OCI-LY1 (cell line): ENCODE data around the gene PAFAH1B2.
"Not testable (repeated sequence)": the region's sequence is repeated elsewhere in the genome, so short reads cannot be mapped to it uniquely, and the experiment has no call there.

Experiments used
- H2AFZ ChIP-seq: fragments of 200-600 bp; sonication (generic), shearing (Covaris generic); 2 replicates; pipeline ENCODE4 v1.6.0; 2014; ENCODE audit warnings: antibody characterized with exemption, mild to moderate bottlenecking, low read length
- H3F3A ChIP-seq: fragments of 200-600 bp; sonication (generic), shearing (Covaris generic); 2 replicates; pipeline ENCODE4 v1.6.0; 2014; ENCODE audit warnings: mild to moderate bottlenecking, antibody characterized with exemption, low read length, moderate library complexity; ENCODE audit not compliant: insufficient read depth
- H3K27ac ChIP-seq: fragments of 200-600 bp; sonication (generic); 2 replicates; pipeline ENCODE4 v1.5.1; 2014; ENCODE audit warnings: low read length, mixed run types, mild to moderate bottlenecking, low read depth; ENCODE audit not compliant: poor library complexity, severe bottlenecking
- H3K27me3 ChIP-seq: fragments of 200-600 bp; sonication (generic); 2 replicates; pipeline ENCODE4 v1.6.0; 2014; ENCODE audit warnings: antibody characterized with exemption, mild to moderate bottlenecking, low read length, moderate library complexity; ENCODE audit not compliant: insufficient read depth
- H3K36me3 ChIP-seq: fragments of 200-600 bp; sonication (generic); 2 replicates; pipeline ENCODE4 v1.6.1; 2014; ENCODE audit warnings: mild to moderate bottlenecking, antibody characterized with exemption, low read length, moderate library complexity, mixed read lengths; ENCODE audit not compliant: insufficient read depth
- H3K4me1 ChIP-seq: fragments of 200-600 bp; sonication (generic); 2 replicates; pipeline ENCODE4 v1.5.1; 2014; ENCODE audit warnings: mild to moderate bottlenecking, low read length, moderate library complexity; ENCODE audit not compliant: insufficient read depth, severe bottlenecking
- H3K4me2 ChIP-seq: fragments of 200-600 bp; sonication (generic), shearing (Covaris generic); 2 replicates; pipeline ENCODE4 v1.6.1; 2014; ENCODE audit warnings: low read length
- H3K4me3 ChIP-seq: fragments of 200-600 bp; sonication (generic); 2 replicates; pipeline ENCODE4 v1.5.1; 2014; ENCODE audit warnings: low read length, low read depth, mild to moderate bottlenecking, mixed read lengths; ENCODE audit not compliant: poor library complexity, severe bottlenecking
- H3K79me2 ChIP-seq: fragments of 200-600 bp; shearing (Covaris generic); 2 replicates; pipeline ENCODE4 v1.6.1; 2016; ENCODE audit warnings: mixed run types, low read length, mixed read lengths; ENCODE audit not compliant: insufficient read depth
- H3K9ac ChIP-seq: fragments of 200-600 bp; sonication (generic), shearing (Covaris generic); 2 replicates; pipeline ENCODE4 v1.6.1; 2014; ENCODE audit warnings: mild to moderate bottlenecking, low read length, mixed read lengths
- H3K9me2 ChIP-seq: fragments of 200-600 bp; sonication (generic), shearing (Covaris generic); 2 replicates; pipeline ENCODE4 v1.6.1; 2014; ENCODE audit warnings: low read depth, mild to moderate bottlenecking, low read length, mixed read lengths
- H3K9me3 ChIP-seq: fragments of 200-600 bp; shearing (Covaris generic); 2 replicates; pipeline ENCODE4 v1.6.1; 2014; ENCODE audit warnings: low read length, mixed read lengths
- H4K20me1 ChIP-seq: fragments of 200-600 bp; sonication (generic), shearing (Covaris generic); 2 replicates; pipeline ENCODE4 v1.6.0; 2016; ENCODE audit warnings: mild to moderate bottlenecking, low read length; ENCODE audit not compliant: insufficient read depth
- CTCF ChIP-seq: fragments of 200-600 bp; sonication (generic), shearing (Covaris generic); IDR thresholded peaks from 2 replicates; pipeline ENCODE4 v1.5.1; 2017; ENCODE audit warnings: mild to moderate bottlenecking, antibody characterized with exemption, low read length, moderate library complexity, mixed read lengths
- EZH2 ChIP-seq: fragments of 200-600 bp; sonication (generic), shearing (Covaris generic); IDR thresholded peaks from 2 replicates; pipeline ENCODE4 v1.8.0; 2017; ENCODE audit warnings: borderline replicate concordance, mixed run types, mild to moderate bottlenecking, antibody characterized with exemption, low read length, moderate library complexity, mixed read lengths

PAFAH1B2 gene

DNA sequence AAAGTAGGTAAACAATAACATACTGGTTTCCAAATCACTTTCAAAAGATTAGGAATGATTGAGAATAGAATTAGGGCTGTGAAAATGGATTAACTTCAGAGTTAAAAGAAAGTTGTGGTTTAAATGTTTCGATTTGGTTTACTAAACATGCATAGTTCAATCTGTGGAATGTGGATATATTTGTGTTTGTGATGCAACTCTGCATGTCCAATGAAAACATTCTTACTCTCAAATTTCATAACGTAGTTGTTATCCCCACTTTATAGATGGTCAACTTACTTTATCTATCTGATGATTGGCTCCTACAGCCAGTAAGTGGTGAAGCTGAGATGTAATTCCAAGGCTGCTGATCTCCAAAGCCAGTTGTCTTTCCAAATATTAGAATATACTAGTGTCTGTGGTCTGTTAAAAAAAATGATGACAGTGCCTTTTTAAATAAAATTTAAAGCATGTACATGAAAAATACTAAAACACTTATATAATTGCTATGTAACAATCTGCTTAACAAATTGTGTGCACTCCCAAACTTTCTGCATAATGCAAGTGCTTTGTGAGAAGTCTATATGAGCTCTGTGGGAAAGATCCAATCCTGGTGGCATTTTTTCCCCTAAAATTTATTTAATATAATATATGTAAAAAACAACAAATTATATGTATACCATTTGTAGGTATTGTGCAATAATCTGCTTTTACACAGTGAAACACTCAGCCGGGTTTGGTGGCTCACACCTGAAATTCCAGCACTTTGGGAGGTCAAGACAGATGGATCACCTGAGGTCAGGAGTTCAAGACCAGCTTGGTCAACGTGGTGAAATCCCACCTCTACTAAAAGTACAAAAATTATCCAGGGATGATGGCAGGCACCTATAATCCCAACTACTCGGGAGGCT lies 36.1 kb upstream of the PAFAH1B2 start:
- H3K36me3 ChIP-seq: no peaks in the 10 kb centered on the region; the same call in 1 of the 2 replicates
- H2AFZ ChIP-seq: no peak overlapping the region
- no peak overlapping the region for H3K4me3 ChIP-seq
- H3K79me2 ChIP-seq: no peaks in the 10 kb centered on the region
- H3K27ac ChIP-seq: no peak overlapping the region
- no peaks in the 10 kb centered on the region for H3F3A ChIP-seq
- H3K9me2 ChIP-seq: no peaks in the 10 kb centered on the region
- no peak overlapping the region for H3K9ac ChIP-seq
- no peaks in the 10 kb centered on the region for H3K4me1 ChIP-seq
- no peaks in the 10 kb centered on the region for H3K9me3 ChIP-seq
- H3K4me2 ChIP-seq: no peak overlapping the region
- no peak for TF ChIP-seq EZH2
- no peak for TF ChIP-seq CTCF
- H3K27me3 ChIP-seq: no peaks in the 10 kb centered on the region
- no peaks in the 10 kb centered on the region for H4K20me1 ChIP-seq

GRCh38 chr11:117110294-117110950 lies 33.7 kb upstream of the PAFAH1B2 start:
- no peaks in the 10 kb centered on the region for H3K79me2 ChIP-seq
- H4K20me1 ChIP-seq: no peaks in the 10 kb centered on the region
- no peaks in the 10 kb centered on the region for H3K9me3 ChIP-seq
- H3K27ac ChIP-seq: no peak overlapping the region
- H3K4me1 ChIP-seq: no peaks in the 10 kb centered on the region
- H3K9me2 ChIP-seq: no peaks in the 10 kb centered on the region
- TF ChIP-seq CTCF: no peak
- no peak for TF ChIP-seq EZH2
- no peak overlapping the region for H2AFZ ChIP-seq
- H3F3A ChIP-seq: no peaks in the 10 kb centered on the region
- no peak overlapping the region for H3K9ac ChIP-seq
- no peak overlapping the region for H3K4me2 ChIP-seq
- no peaks in the 10 kb centered on the region for H3K27me3 ChIP-seq
- no peaks in the 10 kb centered on the region; the same call in 1 of the 2 replicates for H3K36me3 ChIP-seq
- no peak overlapping the region for H3K4me3 ChIP-seq

GRCh38 chr11:117112497-117112896 lies 31.6 kb upstream of the PAFAH1B2 start:
- H3K4me3 ChIP-seq, H4K20me1 ChIP-seq, H3K9ac ChIP-seq, H3K4me1 ChIP-seq, H3K9me3 ChIP-seq, H3K4me2 ChIP-seq, H3K9me2 ChIP-seq, H3K27ac ChIP-seq, H3K79me2 ChIP-seq, H3F3A ChIP-seq, H3K27me3 ChIP-seq, H3K36me3 ChIP-seq, H2AFZ ChIP-seq: not testable (repeated sequence)

DNA sequence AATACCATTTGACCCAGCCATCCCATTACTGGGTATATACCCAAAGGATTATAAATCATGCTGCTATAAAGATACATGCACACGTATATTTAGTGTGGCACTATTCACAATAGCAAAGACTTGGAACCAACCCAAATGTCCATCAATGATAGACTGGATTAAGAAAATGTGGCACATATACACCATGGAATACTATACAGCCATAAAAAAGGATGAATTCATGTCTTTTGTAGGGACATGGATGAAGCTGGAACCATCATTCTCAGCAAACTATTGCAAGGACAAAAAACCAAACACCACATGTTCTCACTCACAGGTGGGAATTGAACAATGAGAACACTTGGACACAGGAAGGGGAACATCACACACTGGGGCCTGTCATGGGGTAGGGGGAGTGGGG lies 31.1 kb upstream of the PAFAH1B2 start:
- H3K4me1 ChIP-seq, H3K4me2 ChIP-seq, H3K9ac ChIP-seq, H3K9me2 ChIP-seq, H3K79me2 ChIP-seq, H4K20me1 ChIP-seq, H3K27ac ChIP-seq, H3F3A ChIP-seq, H3K4me3 ChIP-seq, H3K27me3 ChIP-seq, H3K9me3 ChIP-seq, H3K36me3 ChIP-seq, H2AFZ ChIP-seq: not testable (repeated sequence)
